Cerebellar cortex (tissue), 1 donor: ENCODE measurements around the gene HTT-AS.
A peak's percentile ranks its signal among the peaks of the same experiment; 100 is the strongest.
"Not testable (repeated sequence)": the region's sequence is repeated elsewhere in the genome, so short reads cannot be mapped to it uniquely, and the experiment has no call there.

Experiments used
- DNase-seq: peaks from one replicate; pipeline ENCODE4 v3.0.0-alpha.2; 2015; ENCODE audit warnings: low spot score

The HTT-AS gene

DNA sequence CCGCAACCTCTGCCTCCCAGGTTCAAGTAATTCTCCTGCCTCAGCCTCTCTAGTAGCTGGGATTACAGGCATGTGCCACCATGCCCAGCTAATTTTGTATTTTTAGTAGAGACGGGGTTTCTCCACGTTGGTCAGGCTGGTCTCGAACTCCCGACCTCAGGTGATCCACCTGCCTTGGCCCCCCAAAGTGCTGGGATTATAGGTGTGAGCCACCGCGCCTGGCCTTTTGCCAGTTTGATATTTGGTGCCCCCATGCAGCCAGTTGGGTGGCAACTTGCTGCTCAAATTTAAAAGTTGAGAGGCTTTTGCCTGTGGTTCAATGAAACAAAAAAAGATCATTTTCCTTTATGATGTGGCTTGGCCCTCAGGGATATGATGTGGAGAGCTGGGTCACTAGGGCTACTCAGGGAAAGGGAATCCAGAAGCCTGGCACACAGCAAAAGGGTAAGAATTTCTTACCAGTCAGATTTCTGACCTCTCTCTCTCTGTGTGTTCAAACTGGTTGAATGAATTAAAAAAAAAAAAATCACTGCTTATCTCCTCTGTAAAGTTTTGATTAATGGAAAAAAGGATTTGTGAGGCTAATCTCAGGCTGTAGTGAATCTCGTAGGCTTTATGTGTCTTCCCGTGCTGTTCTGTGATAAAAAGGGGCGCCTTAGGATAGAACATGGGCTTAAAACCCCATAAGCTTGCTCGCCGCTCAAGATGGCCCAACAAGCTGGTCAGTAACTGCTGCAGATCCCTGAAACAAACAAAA is 23.0 kb downstream of the HTT-AS start:
- DNase-seq: not testable (repeated sequence)

DNA sequence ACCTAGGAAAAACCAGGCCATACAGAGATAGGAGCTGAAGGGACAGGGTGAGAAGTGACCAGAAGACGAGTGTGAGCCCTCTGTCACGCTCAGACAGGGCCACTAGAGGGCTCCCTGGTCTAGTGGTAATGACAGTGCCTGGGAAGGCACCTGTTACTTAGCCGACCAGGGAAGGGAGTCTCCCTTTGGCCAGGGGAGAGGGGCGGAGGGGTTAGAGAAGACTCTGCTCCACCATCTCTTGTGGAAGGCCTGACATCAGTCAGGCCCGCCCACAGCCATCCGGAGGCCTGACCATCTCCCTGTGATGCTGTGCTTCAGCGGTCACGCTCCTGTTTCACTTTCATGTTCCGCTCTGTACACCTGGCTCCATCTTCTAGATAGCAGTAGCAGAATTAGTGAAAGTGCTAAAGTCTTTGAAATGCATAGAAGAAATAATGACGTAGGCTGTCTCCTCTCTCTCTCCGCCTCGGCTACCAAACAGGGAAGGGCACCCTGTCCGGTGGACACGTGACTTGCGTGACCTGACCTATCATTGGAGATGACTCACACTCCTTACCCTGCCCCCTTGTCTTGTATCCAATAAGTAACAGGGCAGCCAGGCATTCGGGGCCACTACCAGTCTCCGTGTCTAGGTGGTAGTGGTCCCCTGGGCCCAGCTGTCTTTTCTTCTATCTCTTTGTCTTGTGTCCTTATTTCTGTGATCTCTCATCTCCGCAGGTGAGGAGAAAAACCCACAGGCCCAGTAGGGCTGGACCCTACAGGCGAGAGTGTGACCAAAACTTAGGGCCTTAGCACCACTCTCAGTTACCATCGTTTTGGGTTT is 26.7 kb downstream of the HTT-AS start:
- peak; percentile 82 for DNase-seq

DNA sequence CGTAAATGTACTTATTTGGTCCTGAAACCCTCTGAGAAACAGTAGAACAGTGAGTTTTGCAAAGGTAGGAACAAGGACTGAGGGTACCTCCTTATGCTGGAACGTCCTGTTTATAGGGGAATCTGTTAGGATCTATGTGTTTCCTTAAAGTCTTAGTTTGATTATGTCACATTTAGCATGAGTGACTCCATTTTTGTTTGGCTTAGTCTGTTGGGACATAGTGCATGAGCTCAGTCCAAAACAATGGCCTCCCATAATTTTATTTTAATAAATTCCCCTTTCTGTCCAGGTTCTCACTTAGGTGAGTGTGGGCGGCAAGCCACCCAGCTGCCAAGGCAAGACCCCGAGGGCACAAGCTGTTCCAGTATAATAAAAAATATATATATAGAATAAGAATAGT is 27.7 kb downstream of the HTT-AS start:
- no peak for DNase-seq

DNA sequence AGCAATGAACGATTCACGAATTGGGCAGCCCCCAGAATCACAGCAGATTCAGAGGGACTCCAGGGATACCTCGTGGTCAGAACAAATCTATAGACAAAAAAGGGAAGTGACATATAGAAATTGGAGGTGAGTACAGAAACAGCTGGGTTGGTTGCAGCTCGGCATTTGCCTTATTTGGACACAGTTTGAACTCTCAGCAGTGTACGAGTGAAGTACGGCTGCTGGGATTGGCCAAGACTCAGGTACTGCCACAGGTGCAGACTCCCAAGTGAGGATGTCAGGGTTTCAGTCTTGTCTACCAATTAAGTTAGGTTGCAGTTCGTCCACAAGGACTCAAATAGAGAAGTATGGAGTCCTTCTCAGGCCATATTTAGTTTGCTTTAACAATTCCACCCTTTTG is 28.2 kb downstream of the HTT-AS start:
- no peak for DNase-seq

DNA sequence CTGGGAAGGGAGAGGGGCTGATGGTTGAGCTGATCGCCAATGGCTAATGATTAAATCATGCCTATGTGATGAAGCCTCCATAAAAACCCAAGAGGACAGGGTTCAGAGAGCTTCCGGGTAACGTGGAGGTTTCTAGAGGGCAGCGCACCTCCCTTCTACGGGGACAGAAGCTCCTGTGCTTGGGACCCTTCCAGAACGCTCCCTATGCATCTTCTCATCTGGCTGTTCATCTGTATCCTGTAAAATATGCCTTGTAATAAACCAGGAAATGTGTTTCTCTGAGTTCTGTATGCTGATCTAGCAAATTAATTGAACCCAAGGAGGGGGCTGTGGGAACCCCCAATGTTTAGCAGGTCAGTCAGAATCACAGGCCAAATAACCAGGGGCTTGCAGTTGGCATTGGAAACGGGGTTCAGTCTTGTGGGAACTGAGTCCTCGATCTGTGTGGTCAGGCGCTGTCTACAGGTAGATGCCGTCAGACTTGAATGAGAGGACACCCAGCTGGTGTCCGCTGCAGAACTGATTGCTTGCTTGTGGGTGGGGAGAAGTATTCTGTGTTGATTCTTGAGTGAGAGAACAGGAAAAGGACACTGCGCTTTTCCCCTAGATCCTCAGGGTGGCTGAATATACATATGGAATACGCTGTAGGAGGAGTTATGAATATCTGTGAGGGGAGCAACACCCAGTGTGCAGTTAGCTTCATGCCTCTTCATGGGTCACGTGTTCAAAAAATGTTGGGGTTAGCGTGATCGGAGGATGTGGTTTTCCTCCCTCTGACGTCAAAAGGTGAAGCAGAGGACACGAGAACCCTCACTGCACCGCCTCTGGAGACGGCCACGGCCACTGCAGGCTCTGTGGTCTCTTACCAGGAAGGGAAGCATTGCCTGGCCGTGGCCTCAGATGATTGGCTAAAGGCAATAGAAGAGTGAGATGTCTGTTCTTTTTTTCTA is 29.2 kb downstream of the HTT-AS start:
- DNase-seq: no peak

DNA sequence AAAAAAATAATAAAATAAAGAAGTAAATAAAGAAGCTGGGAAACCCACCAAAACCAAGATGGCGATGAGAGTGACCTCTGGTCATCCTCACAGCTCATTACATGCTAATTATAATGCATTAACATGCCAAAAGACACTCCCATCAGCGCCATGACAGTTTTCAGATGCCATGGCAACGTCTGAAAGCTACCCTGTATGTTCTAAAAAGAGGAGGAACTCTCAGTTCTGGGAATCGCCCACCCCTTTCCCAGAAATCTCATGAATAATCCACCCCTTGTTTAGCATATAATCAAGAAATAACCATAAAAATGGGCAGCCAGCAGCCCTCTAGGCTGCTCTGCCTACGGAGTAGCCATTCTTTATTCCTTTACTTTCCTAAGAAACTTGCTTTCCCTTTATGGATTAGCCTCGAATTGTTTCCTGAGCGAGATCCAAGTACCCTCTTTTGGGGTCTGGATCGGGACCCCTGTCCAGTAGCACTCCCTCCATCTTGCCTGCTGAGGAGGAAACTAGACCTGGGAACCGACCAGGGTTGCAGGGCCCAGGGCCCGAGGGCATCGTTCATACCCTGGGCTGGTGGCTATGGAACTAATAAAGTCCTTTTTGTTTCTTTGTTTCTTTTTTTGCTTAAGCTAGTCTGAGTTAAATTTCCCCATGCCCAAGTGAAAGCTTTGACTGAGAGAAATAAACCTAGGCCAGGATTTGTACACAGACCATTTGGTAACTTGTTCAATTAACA is 30.9 kb downstream of the HTT-AS start:
- DNase-seq: no peak

DNA sequence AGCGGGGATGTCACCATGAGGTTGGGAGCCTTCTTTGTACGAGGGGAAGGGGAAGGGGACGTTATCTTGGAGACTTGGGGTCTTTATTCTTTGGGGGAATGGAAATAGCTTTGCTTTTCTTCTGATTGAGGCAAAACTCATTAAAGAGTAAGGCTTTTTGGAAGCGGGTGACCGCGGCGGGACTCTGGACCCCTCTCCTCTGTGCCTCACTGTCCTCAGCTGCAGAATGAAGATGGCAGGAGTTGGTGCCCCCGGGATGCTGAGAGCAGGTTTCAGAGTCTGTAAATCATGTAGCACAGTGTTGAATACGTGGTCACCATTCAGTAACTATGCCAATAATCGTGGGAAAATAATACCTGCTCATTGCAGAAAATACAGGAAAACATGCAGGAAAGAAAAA is 32.1 kb downstream of the HTT-AS start:
- peak; percentile 14 for DNase-seq

DNA sequence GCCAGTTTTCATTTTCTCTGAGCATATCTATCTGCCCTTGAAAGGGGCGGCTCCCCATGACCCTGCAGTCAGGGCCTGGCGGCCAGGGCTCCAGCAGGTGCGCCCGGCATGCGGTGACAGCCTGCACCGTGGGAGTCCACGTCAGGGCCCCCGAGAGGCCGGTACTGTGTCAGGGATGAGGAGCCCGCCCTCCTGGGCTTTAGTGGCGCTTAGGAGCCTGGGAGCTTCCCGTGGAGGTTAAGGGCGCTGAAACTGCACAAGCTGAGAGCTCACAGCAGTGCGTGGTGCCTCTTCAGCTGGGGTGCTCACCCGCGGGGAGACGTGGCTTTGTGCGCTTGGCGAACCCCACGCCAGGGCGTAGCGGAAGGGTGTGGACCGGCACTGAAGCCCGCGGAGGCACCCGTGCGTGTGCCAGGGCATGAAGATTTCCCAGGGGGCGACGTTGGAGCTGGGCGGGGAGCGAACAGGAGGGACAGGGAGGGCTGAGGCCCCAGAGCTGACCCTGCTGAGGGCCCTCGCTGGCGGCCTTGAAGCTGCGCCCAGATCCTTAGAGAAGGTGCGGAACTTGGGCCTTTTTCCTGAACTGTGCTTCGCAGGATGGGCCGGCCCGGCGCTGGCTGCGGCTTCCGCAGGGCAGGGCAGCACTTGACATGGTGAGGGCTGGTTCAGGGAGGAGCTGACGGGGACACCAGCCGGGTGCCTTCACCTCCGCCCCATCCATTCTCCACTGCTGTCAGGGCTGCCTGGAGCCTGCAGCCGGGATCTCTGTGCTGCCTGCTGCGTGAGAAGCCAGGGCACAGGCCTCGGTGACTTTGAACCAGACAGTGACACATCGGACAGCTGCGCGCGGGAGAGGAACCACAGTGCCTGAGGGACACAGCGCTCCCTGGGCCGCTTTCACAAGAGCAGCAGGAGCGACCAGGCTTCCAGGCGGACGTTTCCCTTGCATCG is 32.9 kb downstream of the HTT-AS start:
- DNase-seq: peak; percentile 45

DNA sequence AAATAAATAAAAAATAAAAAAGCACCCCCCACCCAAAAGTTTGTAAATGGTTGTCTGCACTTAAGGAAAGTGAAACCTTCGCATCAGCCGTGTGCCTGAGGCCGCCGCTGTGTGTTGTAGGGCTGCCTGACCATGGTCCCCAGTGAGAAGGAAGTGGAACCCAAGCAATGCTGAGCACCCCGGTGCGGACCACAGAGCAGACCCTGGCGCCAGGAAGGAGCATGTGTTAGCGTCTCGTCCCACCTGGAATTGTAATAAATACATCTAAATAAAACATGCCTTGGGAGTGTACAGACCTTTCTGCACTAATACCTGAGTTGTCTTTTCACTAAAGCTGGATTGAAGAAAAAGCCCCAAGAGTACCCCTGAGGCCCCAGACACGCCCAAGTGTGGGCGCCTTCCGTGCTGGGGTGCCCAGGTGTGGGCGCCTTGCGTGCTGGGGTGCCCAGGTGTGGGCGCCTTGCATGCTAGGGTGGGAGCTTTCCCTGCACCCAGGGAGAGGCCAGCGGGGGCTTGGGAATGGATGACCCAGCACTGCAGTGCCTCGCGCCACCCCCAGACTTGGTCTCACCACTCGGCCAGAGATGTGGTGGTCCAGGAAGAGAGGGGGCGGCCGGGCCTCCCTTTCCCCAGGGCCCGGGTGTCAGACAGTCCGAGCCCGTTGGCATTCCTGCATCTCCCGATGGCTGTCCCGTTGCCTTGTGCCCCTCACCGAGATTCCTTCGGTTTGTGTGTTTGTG is 33.7 kb downstream of the HTT-AS start:
- no peak for DNase-seq

DNA sequence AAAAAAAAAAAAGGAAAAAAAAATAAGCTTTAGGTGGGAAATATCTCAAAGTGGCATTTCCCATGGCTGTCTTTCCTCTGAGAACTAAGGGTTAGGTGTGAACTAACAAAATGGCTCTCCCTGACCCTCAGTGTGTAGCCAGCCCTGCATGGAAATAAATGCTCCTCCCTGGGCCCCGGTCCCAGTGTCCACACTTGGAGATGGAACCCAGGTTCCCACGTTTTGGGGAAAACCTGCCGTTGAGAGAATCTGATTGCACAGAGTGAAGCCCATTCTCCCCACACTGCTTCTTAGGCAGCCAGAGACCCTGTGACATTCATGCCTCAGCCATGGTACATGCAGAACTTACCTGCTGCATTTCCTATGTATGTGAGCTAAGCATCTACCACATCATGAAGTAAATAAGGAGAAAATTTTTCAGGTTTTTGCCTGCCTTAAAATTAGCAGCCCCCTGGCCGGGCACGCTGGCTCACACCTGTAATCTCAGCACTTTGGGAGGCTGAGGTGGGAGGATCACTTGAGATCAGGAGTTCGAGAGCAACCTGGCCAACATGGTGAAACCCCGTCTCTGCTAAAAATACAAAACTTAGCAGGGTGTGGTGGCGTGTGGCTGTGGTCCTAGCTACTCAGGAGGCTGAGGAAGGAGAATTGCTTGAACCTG is 34.5 kb downstream of the HTT-AS start:
- no peak for DNase-seq

DNA sequence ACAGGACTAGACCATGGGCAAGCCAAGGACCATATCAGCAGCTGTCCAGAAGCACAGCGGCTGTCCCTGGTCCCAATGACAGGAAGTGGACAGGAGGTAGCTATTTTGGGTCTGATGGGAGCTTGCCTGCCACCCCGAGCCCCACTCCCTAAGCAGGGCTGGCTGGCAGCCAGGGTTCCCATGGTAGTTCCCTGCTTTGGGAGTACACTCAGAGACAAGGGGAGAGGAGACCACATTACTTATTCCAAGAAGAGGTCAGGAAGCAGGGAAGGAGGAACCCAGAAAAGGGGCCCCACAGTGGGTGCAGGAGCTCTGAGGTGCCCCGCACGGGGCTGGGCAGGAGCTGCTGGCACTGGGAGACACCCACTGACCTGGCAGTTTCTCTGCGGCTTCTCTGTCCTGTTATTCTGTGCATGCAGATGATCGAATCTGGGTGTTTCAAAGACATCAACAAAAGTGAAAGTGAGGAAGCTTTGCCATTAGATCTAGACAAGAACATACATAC is 36.3 kb downstream of the HTT-AS start:
- DNase-seq: no peak

DNA sequence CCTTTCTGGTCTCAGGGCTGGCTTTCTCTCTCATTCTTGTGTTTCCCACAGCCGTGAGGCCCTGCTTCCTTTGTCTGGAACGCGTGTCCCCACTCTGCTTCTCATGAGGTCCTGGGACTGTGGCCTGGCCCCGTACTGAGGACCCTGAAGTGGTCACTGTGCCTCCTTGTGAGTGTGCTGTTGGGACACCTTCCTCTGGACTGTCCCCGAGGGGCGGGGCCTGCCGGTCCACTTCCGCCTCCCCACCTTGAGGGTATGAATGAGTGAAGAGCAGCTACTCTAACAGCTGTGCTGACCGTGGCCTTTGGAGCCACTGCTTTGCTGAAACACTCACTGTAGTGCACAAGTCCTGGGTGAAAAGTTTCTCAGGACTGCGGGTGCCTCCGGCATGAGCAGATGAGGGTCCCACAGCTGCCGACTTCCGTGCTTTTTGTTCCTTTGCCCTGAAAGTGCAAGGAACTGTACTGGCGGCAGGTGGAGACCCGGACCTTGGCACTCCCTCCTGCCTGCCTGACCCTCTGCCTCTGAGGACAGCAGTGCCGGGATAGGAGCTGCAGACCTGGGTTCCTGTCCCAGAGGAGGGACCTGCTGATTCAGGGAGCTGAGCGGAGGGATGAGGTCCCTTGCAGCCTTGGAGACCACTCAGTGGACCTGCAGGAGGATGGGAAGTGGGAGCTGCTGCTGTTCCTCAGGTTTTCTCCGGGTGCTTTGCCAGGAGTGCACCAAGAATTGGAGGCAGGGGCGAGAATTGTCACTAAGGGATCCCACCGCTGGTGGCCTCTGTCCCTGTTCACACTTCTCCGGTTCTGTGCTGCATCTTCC is 38.0 kb downstream of the HTT-AS start:
- DNase-seq: no peak

DNA sequence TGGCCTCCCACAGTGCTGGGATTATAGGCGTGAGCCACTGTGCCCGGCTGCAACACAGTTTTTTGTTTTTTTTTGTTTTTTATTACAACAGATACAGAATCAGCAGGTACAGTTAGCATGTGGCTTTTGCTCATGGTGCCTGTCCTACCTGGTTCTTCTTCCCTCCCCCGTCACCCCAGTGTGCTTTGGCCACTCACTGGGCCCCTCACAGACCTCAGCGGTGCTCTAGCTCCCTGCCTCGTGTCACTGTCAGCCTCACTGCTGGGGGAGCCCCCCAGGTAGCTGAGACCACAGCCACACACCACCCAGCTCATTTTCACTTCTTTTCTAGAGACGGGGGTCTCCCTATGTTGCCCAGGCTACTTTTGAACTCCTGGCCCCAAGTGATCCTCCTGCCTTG is 38.7 kb downstream of the HTT-AS start:
- DNase-seq: no peak

DNA sequence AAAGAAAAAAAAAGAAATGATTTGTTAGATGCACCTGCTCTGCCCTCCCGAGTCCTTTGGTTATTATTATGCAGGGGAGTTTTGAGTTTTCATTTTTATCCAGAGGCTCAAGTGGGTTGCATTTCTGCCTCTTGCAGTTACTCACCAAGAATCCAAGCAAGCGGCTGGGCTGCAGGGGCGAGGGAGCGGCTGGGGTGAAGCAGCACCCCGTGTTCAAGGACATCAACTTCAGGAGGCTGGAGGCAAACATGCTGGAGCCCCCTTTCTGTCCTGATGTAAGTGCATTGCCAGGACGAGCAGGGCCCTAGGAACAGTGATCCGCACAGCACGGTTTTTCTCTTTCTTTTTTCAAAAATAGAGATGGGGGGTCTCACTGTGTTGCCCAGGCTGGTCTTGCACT is 39.1 kb downstream of the HTT-AS start:
- DNase-seq: no peak

DNA sequence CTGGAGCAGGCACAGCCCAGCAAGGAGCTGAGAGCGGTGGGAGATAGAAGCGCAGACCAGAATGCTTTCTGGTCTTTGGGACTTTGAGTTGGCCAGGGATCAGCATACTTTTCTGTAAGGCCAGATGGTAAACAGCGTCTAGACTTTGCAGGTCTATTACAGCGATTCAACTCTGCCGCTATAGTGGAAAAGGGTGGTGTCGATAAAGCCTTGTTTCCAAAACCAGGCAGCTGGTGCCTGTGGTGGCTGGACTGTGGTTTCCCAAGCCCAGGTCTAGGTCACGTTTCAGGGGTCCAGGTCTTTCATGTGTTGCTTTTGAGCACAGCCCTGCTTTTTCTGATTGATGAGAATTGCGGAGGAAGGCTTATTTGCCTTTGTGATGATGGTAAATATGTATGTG is 40.1 kb downstream of the HTT-AS start:
- no peak for DNase-seq

DNA sequence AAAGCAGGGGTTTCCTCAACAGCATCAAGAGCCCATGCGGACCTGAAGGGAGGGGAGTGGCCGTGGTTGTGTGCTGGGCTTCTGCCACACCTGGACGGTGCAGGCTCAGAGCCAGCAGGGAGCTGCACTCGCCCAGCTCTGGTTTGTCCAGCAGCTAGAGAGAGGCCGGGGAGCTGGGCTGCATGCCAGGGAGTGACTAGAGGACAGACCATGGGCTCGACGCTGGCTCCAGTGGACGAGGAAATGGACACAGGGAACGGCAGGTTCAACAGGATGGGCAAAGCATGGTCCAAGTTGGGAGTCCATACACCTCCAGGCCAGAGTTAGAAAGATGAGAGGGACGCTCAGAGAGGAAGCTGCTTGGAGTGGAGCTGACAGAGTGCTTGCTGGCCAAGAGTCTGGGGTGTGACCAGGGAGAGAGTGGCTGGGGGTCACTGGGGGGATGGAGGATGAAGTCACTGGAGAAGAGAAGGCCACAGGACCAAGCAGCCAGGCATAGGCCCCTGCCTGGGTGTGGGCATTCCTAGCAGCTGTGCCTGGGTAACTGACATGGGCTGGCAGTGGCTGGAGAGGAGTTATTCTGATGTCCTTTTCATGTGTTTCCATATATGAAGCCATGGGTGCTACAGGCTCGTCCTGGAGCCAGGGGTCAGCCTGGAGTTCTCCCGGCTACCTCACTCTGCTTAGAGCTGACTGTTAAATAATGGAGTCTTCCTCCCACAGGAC is 42.8 kb downstream of the HTT-AS start:
- DNase-seq: no peak

DNA sequence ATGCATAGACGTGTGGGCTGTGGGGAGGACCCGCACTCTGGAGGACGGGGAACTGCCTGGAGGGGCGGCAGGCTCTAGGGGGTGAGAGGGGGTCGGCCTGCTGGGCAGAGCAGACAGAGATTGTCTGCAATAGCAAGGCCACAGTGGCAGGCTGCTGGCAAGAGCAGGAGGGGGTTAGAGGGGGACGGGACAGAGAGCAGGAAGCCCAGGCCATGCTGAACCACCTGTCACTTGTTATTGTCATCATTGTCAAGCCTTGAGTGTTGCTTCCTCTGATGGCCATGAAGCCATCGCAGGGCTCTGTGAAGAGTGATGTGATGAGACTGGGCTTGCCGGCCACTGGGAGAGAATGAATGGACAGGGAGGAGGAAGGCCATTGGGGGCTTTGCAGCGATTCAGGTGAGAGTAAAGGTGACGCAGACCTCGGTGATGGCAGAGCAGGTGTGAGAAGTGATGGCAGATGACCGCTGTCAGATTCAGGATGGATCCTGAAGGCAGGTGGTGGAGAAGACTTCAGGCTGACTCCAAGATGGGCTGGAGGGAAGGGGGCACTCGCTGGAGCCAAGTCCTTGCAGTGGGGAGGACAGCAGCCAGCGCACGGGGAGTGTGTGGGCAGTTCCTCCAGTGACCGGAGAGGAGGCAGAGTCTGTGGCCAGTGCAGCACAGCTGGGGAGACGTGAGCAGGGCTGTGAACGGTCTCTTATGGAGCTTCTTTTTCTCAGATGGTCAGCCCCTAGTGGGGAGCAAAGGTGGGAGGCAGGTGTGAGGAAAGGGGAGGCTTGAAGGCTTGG is 43.6 kb downstream of the HTT-AS start:
- no peak for DNase-seq
